Superior temporal gyrus (tissue), 1 donor: Measurements from ENCODE around the gene DEDD2.

ENCODE experiments used
- DNase-seq: peaks from one replicate; pipeline ENCODE4 v3.0.0-alpha.2; 2016; ENCODE audit errors: extremely low spot score

The DEDD2 gene

GRCh38 chr19:42173695-42174094, 43.8 kb downstream of the DEDD2 start:
- DNase-seq: no peak

GRCh38 chr19:42172261-42172660, 45.2 kb downstream of the DEDD2 start:
- no peak for DNase-seq

GRCh38 chr19:42170715-42171114, 46.8 kb downstream of the DEDD2 start:
- DNase-seq: no peak

- no peak for DNase-seq
Observed at GRCh38 chr19:42169486-42170413, 47.7 kb downstream of the DEDD2 start.

- no peak for DNase-seq
Observed at GRCh38 chr19:42168206-42168605, 49.3 kb downstream of the DEDD2 start.

DNA sequence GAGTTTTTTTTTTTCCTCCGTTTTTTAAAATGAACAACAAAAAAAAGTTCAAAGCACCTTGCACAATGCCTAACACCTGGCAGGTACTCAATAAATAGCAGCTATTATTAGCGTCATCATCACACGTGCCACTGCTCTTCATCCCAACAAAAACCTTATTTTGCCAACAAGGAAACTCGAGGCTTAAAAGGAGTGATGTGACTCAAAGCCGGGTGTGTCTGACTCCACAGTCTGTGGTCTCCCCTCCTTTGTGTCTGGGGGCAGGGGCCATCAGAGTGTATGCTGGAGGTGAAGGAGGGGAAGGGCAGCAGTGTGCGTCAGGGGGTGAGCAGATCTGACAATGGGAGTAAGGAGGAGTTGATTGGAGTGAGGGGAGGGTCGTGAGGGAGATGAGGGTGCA, 51.2 kb downstream of the DEDD2 start:
- no peak for DNase-seq

- no peak for DNase-seq
Observed at GRCh38 chr19:42165146-42165545, 52.3 kb downstream of the DEDD2 start.

DNA sequence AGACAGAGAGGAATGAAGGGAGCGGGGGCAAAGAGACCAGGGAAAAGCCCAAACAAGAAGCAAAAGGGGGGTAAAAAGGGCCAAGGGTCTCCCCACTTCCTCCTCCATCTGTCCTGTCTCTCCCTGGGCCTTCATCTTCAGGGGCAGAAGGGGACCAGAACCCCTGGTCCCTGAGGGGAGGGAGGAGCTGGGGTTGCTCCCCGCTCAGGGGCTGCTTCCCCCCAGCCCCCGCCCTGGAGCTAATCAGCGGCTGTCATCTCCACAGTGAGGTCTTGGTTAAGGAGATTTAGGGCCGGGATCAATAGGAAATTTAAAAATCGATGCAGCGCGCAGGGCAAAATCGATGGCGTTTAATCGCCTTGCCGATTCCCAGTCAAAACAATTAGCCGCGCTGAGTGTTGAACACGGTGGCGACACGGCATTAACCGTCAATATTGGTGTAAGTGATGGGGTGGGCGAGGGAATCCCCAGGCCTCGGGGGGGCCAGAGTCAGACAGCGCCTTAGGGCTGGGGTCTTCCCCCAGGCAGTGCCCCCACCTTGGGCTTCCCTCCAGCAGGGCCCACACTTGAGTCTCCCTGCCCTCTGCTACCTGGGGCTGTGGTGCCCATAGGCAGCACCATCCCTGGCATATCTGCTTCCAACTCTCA, 55.7 kb downstream of the DEDD2 start:
- no peak for DNase-seq

GRCh38 chr19:42159942-42160341, 57.5 kb downstream of the DEDD2 start:
- DNase-seq: no peak

DNA sequence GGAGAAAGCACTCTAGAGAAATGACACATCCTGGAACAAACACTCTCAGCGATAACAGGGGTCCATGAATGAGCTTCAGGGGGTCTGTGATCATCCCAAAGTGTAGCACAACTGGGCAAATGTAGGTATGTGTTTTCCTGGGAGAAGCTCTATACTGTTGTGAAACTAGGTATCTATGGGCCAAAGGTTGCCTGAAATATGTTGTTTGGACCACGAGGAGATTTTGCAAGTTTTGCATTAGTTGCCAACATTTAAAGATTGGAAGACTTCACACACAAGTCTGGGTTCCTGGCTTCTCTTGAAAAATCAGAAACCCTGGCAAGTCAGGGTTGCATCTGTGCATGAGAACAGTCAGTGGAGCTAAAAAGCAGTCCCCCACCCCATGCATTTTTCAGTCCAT, 58.6 kb downstream of the DEDD2 start:
- DNase-seq: no peak

- no peak for DNase-seq
Observed at GRCh38 chr19:42156571-42156970, 60.9 kb downstream of the DEDD2 start.

DNA sequence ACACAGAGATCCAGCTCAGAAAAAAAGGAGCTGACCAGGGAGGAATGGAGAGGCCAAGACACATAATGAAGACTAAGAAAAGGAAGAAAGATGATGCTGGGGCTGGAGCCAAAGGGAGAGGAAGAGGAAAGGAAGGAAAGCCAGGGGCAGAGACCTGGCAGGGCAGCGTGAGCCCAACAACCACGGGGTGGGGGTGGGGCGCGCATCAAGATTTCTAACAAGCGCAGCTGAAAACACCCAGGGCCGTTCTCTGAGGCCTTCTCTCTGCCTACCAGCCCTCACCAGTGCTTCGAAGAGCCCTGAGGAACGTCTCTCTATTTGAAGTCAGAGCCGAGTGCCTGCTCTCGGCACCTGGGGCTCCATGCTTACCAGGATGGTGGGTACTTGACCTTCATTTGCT, 61.7 kb downstream of the DEDD2 start:
- no peak for DNase-seq

DNA sequence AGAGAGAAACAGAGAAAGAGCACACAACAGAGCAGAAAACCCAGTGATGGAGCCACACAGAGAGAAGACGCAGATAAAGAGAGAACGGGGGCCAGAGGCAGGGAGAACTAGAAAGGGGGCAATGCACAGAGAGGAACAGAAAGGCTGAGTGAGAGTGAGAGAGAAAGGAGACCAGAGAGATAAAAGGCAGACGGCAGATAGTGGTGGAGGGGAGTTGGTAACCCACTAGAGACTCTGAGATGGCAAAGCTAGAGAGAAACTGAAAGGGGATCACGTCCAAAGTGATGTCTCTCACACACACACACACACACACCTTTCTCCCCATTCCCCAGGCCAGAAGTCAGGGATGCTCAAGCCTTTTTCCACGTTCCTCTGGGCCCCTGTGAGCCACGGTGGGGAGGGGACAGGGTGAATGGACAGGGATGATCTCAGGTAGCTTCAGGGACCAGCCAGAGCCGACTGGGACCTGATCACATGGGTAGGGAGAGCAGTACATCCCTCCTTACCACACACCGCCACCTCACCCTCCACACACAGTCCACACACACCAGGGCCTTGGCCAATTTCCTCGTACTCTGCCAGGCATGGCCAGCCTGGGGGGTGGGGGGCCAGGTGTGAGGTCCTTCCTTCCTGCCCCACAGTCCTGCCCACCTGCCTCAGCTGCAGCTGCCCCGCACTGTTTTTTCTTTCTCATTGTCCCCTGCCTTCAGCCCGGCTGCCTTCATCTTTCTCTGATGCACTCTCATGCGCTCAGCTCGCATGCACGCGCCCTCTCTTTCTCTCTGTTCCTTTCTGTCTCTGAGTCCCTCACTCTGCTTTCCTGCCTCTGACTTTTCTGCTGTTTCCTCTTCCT, 62.8 kb downstream of the DEDD2 start:
- DNase-seq: no peak

GRCh38 chr19:42153672-42154433, 63.6 kb downstream of the DEDD2 start:
- no peak for DNase-seq

DNA sequence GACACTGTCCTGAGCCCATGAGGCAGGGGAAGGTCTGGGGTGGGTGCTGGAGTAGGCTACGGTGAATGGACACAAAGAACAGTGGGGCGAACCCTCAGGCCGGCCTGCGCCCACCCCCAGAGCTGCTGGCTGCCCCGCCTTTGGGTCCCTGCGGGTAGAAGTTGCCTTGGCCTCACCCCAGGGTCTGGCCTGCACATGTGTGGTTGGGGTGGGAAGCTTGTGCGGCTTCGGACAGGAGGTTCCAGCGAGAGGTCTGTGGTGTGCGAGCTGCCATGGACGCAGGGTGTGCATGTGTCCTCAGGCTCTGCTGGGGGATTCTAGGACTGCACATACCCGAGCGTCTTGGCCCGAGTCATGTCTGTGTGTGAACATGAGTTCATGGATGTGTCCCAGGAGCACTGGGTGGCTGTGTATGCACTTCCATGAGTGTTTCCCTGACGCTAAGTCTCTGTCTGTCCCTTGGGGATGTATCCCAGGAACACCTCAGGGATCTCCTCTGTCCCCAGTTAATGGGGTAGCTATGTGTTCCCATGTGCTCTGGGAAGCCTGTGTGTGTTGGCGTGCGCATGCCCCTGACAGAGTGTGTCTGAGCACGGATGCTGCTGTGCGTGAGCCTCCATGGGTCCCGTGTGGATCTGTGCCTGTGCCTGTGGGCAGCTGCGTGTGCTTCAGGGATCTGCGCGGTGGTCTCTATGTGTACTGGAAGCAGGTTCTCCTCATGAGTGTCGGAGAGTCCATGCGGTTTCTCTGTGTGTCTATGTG, 64.4 kb downstream of the DEDD2 start:
- DNase-seq: no peak

GRCh38 chr19:42151782-42152684, 65.4 kb downstream of the DEDD2 start:
- no peak for DNase-seq

DNA sequence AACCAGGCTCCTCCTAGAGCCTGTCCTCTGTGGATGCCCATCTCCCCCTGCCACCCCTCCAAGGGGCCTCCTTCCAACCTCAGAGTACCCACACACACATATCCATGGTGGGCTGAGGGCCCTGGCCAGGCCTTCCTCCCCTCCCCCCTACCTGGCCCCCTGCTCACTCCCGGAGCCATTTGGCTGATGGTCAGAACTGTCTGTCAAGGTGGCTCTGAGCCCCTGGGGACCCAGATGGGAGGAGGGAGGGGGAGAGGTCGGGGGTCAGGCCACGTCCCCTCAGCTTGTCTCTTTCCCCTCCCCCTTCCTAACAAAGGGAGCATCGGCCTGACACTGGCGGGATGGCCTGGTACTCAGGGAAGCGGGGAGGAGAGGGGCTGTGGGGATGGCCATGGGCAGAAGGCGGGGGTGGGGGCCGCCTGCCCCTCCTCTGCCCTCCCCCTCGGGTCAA, 66.5 kb downstream of the DEDD2 start:
- no peak for DNase-seq

GRCh38 chr19:42150364-42150763, 67.1 kb downstream of the DEDD2 start:
- DNase-seq: no peak

DNA sequence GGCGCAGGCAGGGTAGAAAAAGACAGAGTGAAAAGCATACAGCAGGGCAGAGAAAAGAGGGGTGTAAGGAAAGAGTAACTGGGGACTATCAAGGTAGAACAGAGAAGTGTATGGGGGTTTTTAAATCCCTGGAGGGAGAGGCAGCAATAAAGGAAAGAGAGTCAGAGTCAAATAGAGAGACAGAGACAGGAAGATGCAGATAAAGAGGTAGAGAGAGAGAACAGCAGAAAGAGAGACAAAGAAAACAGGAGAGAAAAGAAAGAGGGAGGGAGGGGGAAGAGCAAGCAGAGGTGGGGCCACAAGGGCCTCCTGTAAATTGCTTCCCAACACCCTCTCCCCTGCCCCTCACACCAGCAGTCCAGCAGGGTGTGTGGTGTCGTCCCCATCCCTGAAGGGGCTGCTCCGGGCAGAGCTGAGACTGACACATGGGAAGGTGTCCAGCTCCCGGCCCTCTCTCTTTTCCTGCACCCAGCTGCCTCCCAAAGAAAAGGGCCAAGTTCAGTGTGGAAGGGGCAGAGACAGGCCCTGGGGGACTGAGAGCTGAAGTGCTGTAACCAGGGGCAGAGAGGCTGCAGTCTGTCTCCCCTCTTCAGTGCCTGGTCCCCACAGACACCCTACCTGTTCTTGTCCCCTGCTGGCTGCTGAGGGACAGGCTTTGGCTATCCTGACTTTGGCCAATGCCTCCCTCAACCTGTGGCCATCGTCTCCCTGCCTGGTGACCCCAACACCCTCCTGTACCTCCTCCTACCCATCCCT, 67.9 kb downstream of the DEDD2 start:
- no peak for DNase-seq
